ENCODE data around the gene CDC34. TPM values are rescaled to one million over a fixed set of nuclear protein-coding genes. Genes with fewer than 3 reads are reported as not detected.
A peak's percentile ranks its signal among the peaks of the same experiment; 100 is the strongest.

Gene CDC34
- total RNA-seq, 2 donors from 2014 or later, result 36.2 to 42.0 TPM

- Mint-ChIP-seq H3K36me3 (ENCODE audit: low read depth) (no peaks in the 10 kb centered on the region), H3K4me3 (peak overlapping the region; percentile 98), H3K4me1 (peaks cover 29% of the 10 kb centered on the region), H3K27me3 (no peaks in the 10 kb centered on the region), H3K27ac (peak overlapping the region; percentile 99)
- DNase-seq, result peak; percentile 84 to 86 (median 85)
- H3K9me3 ChIP-seq (ENCODE audit: control insufficient read depth, low read length, poor library complexity, severe bottlenecking), result no peaks in the 10 kb centered on the region
- ATAC-seq, result peak; percentile 58
Measured at GRCh38 chr19:506404-507285, 24.9 kb upstream of the CDC34 start.

GRCh38 chr19:507286-508203, 24.0 kb upstream of the CDC34 start, which contains the start of gene TPGS1:
Gene TPGS1 (plus strand): TSS chr19:507497. CDS start chr19:507507, 10 bp downstream.
- peak; percentile 55 for ATAC-seq
- H3K4me3 Mint-ChIP-seq, result peak within 1 kb of the TSS; percentile 98
- H3K27ac Mint-ChIP-seq, result peak within 1 kb of the TSS; percentile 99
- H3K4me1 Mint-ChIP-seq, result peaks cover 31% of the 10 kb centered on the region
- DNase-seq, result peak; percentile 62 to 77 (median 76)
- H3K27me3 Mint-ChIP-seq, result no peaks in the 10 kb centered on the region
- no peaks in the 10 kb centered on the region for H3K9me3 ChIP-seq (ENCODE audit: control insufficient read depth, low read length, poor library complexity, severe bottlenecking)
- H3K36me3 Mint-ChIP-seq (ENCODE audit: low read depth), result no peaks in the 10 kb centered on the region

- peaks cover 31% of the 10 kb centered on the region for H3K4me1 Mint-ChIP-seq
- DNase-seq, result no peak
- H3K27me3 Mint-ChIP-seq, result no peaks in the 10 kb centered on the region
- H3K27ac Mint-ChIP-seq, result peak overlapping the region; percentile 99
- ATAC-seq, result no peak
- peak overlapping the region; percentile 98 for H3K4me3 Mint-ChIP-seq
- H3K36me3 Mint-ChIP-seq (ENCODE audit: low read depth), result no peaks in the 10 kb centered on the region
- no peaks in the 10 kb centered on the region for H3K9me3 ChIP-seq (ENCODE audit: control insufficient read depth, low read length, poor library complexity, severe bottlenecking)
Measured at GRCh38 chr19:508204-509150, 23.1 kb upstream of the CDC34 start.

GRCh38 chr19:510606-511100, 20.9 kb upstream of the CDC34 start:
- Mint-ChIP-seq H3K27ac (peak overlapping the region; percentile 99), H3K36me3 (ENCODE audit: low read depth) (no peaks in the 10 kb centered on the region), H3K4me3 (peak overlapping the region; percentile 97), H3K27me3 (no peaks in the 10 kb centered on the region), H3K4me1 (peaks cover 37% of the 10 kb centered on the region)
- ATAC-seq (peak; percentile 54), DNase-seq (peak; percentile 80 to 95 (median 82))
- no peaks in the 10 kb centered on the region for H3K9me3 ChIP-seq (ENCODE audit: control insufficient read depth, low read length, poor library complexity, severe bottlenecking)

- Mint-ChIP-seq H3K27ac (peak overlapping the region; percentile 99), H3K4me3 (peak overlapping the region; percentile 97), H3K27me3 (no peaks in the 10 kb centered on the region), H3K36me3 (ENCODE audit: low read depth) (no peaks in the 10 kb centered on the region), H3K4me1 (peaks cover 37% of the 10 kb centered on the region)
- H3K9me3 ChIP-seq (ENCODE audit: control insufficient read depth, low read length, poor library complexity, severe bottlenecking), result no peaks in the 10 kb centered on the region
- peak; percentile 68 for ATAC-seq
- DNase-seq, result peak; percentile 81 to 91 (median 84)
Measured at GRCh38 chr19:511101-511851, 20.3 kb upstream of the CDC34 start.

GRCh38 chr19:512547-513365, 18.8 kb upstream of the CDC34 start:
- peaks cover 38% of the 10 kb centered on the region for H3K4me1 Mint-ChIP-seq
- peak overlapping the region; percentile 97 for H3K4me3 Mint-ChIP-seq
- DNase-seq (no peak), ATAC-seq (no peak)
- peak overlapping the region; percentile 99 for H3K27ac Mint-ChIP-seq
- H3K36me3 Mint-ChIP-seq (ENCODE audit: low read depth), result no peaks in the 10 kb centered on the region
- H3K9me3 ChIP-seq (ENCODE audit: control insufficient read depth, low read length, poor library complexity, severe bottlenecking), result no peaks in the 10 kb centered on the region
- H3K27me3 Mint-ChIP-seq, result no peaks in the 10 kb centered on the region

- Mint-ChIP-seq H3K4me1 (peaks cover 30% of the 10 kb centered on the region), H3K27me3 (no peaks in the 10 kb centered on the region), H3K4me3 (no peak overlapping the region), H3K27ac (peak overlapping the region; percentile 99), H3K36me3 (ENCODE audit: low read depth) (no peaks in the 10 kb centered on the region)
- ATAC-seq (no peak), DNase-seq (no peak)
- H3K9me3 ChIP-seq (ENCODE audit: control insufficient read depth, low read length, poor library complexity, severe bottlenecking), result no peaks in the 10 kb centered on the region
Measured at GRCh38 chr19:513368-514165, 18.0 kb upstream of the CDC34 start.

- DNase-seq (no peak), ATAC-seq (no peak)
- H3K27ac Mint-ChIP-seq, result peak overlapping the region; percentile 91
- H3K27me3 Mint-ChIP-seq, result no peaks in the 10 kb centered on the region
- no peaks in the 10 kb centered on the region for H3K36me3 Mint-ChIP-seq (ENCODE audit: low read depth)
- peaks cover 25% of the 10 kb centered on the region for H3K4me1 Mint-ChIP-seq
- H3K9me3 ChIP-seq (ENCODE audit: control insufficient read depth, low read length, poor library complexity, severe bottlenecking), result no peaks in the 10 kb centered on the region
- no peak overlapping the region for H3K4me3 Mint-ChIP-seq
Measured at GRCh38 chr19:514166-514663, 17.3 kb upstream of the CDC34 start.

GRCh38 chr19:517721-518597, 13.6 kb upstream of the CDC34 start:
- ATAC-seq (no peak), DNase-seq (no peak)
- Mint-ChIP-seq H3K27me3 (no peaks in the 10 kb centered on the region), H3K4me3 (no peak overlapping the region), H3K4me1 (peaks cover 12% of the 10 kb centered on the region), H3K27ac (no peak overlapping the region), H3K36me3 (ENCODE audit: low read depth) (no peaks in the 10 kb centered on the region)
- no peaks in the 10 kb centered on the region for H3K9me3 ChIP-seq (ENCODE audit: control insufficient read depth, low read length, poor library complexity, severe bottlenecking)

Data from T-helper 17 cell (primary cell).